CD14-positive monocyte (primary cell): ENCODE results near the gene ASF1B. TPM values are rescaled to one million over a fixed set of nuclear protein-coding genes. Genes with fewer than 3 reads are reported as not detected.
A peak's percentile ranks its signal among the peaks of the same experiment; 100 is the strongest.

Experiments used
- DNase-seq, 3 donors: peaks; one replicate each; pipeline ENCODE4 v3.0.0-alpha.2; 2011 to 2022
- H2AFZ ChIP-seq: 2 replicates; pipeline ENCODE4 v1.6.0; 2012; ENCODE audit warnings: mild to moderate bottlenecking, low read depth, low read length, inconsistent platforms; ENCODE audit not compliant: insufficient read depth, poor library complexity, severe bottlenecking
- H3K27ac ChIP-seq, 2 donors: 1 replicate in 1 of 2; 2 replicates in 1 of 2; pipeline ENCODE4 v1.5.1; 2012 to 2013; ENCODE audit warnings: low read length in 2 of 2, control low read depth in 1 of 2, inconsistent platforms in 1 of 2, low read depth in 1 of 2, mild to moderate bottlenecking in 1 of 2
- H3K27me3 ChIP-seq, 2 donors: one replicate each; pipeline versions ENCODE4 v1.6.0 to v1.6.1; 2011 to 2013; ENCODE audit warnings: low read length in 2 of 2; ENCODE audit not compliant: control insufficient read depth in 2 of 2, insufficient read depth in 2 of 2
- H3K36me3 ChIP-seq, 2 donors: replicated peaks in 1 of 2; 1 replicate in 1 of 2; 2 replicates in 1 of 2; pipeline versions ENCODE4 v1.5.1 to v1.6.1; 2012 to 2013; ENCODE audit warnings: low read length in 2 of 2, control low read depth in 1 of 2, inconsistent platforms in 1 of 2, mild to moderate bottlenecking in 1 of 2; ENCODE audit not compliant: insufficient read depth in 2 of 2, control insufficient read depth in 1 of 2
- H3K4me1 ChIP-seq, 2 donors: 1 replicate in 1 of 2; 2 replicates in 1 of 2; pipeline versions ENCODE4 v1.5.1 to v1.6.1; 2012 to 2013; ENCODE audit warnings: low read length in 2 of 2, control low read depth in 1 of 2, inconsistent platforms in 1 of 2, mild to moderate bottlenecking in 1 of 2, moderate library complexity in 1 of 2; ENCODE audit not compliant: insufficient read depth in 2 of 2, control insufficient read depth in 1 of 2
- H3K4me2 ChIP-seq: replicated peaks from 2 replicates; pipeline ENCODE3; 2012; ENCODE audit warnings: low read length, moderate library complexity, mild to moderate bottlenecking; ENCODE audit not compliant: poor library complexity, severe bottlenecking; ENCODE audit errors: extremely low read depth
- H3K4me3 ChIP-seq, 3 experiments: fragments of 200-600 bp in 1 of 3; sonication (generic) in 1 of 3; replicated peaks in 1 of 3; 1 replicate in 2 of 3; 2 replicates in 1 of 3; pipeline ENCODE4 v1.5.1; 2011 to 2013; ENCODE audit warnings: low read length in 3 of 3, mild to moderate bottlenecking in 3 of 3, control low read depth in 2 of 3, low read depth in 2 of 3, inconsistent platforms in 1 of 3, moderate library complexity in 1 of 3
- H3K79me2 ChIP-seq: 2 replicates; pipeline ENCODE4 v1.6.0; 2012; ENCODE audit warnings: mild to moderate bottlenecking, control low read depth, inconsistent platforms, low read length, moderate library complexity; ENCODE audit not compliant: insufficient read depth
- H3K9ac ChIP-seq: 2 replicates; pipeline ENCODE4 v1.6.0; 2017; ENCODE audit warnings: low read length, mild to moderate bottlenecking; ENCODE audit not compliant: insufficient read depth, poor library complexity, severe bottlenecking
- H3K9me3 ChIP-seq, 2 donors: replicated peaks in 1 of 2; 1 replicate in 1 of 2; 2 replicates in 1 of 2; pipeline versions ENCODE4 v1.5.1 to v1.6.1; 2012 to 2013; ENCODE audit warnings: low read length in 2 of 2, control low read depth in 1 of 2; ENCODE audit not compliant: control insufficient read depth in 1 of 2, insufficient read depth in 1 of 2
- H4K20me1 ChIP-seq: 2 replicates; pipeline ENCODE4 v1.6.0; 2012; ENCODE audit warnings: mild to moderate bottlenecking, low read length, control low read depth, moderate library complexity; ENCODE audit not compliant: insufficient read depth
- H3K27ac Mint-ChIP-seq, 7 donors: one replicate each; pipeline ENCODE4 v1.8.0; 2020; ENCODE audit warnings: mild to moderate bottlenecking in 7 of 7, mixed read lengths in 7 of 7, moderate library complexity in 6 of 7, inconsistent platforms in 2 of 7
- H3K27me3 Mint-ChIP-seq, 3 donors: one replicate each; pipeline ENCODE4 v1.8.0; 2021 to 2022; ENCODE audit warnings: low read depth in 3 of 3, mild to moderate bottlenecking in 3 of 3, mixed read lengths in 3 of 3, moderate library complexity in 3 of 3, inconsistent platforms in 1 of 3
- H3K36me3 Mint-ChIP-seq, 2 donors: one replicate each; pipeline ENCODE4 v1.8.0; 2020; ENCODE audit warnings: mixed read lengths in 2 of 2, inconsistent platforms in 1 of 2, mild to moderate bottlenecking in 1 of 2
- H3K4me1 Mint-ChIP-seq: one replicate; pipeline ENCODE4 v1.8.0; 2020; ENCODE audit warnings: mild to moderate bottlenecking, mixed read lengths
- H3K4me3 Mint-ChIP-seq, 2 donors: one replicate each; pipeline ENCODE4 v1.8.0; 2020; ENCODE audit warnings: mild to moderate bottlenecking in 2 of 2, mixed read lengths in 2 of 2, moderate library complexity in 1 of 2
- H3K9me3 Mint-ChIP-seq, 7 donors: one replicate each; pipeline ENCODE4 v1.8.0; 2020 to 2022; ENCODE audit warnings: mixed read lengths in 7 of 7, mild to moderate bottlenecking in 6 of 7, moderate library complexity in 6 of 7, inconsistent platforms in 2 of 7
- CTCF ChIP-seq: fragments of 200-600 bp; IDR thresholded peaks from one replicate; pipeline ENCODE4 v1.8.0; 2022; ENCODE audit warnings: antibody characterized with exemption, mild to moderate bottlenecking
- WGBS: methylation state at CpG from one replicate; pipeline ENCODE4 v1.1.5; 2013; ENCODE audit warnings: missing lambda C conversion rate; ENCODE audit not compliant: insufficient coverage; 5-methylcytosine and 5-hydroxymethylcytosine counted together
- intact Hi-C, 2 donors: fragments of 100-400 bp; cut with micrococcal nuclease; formaldehyde crosslinking; loops; one replicate each; pipeline versions ENCODE4 v1.15.0 to v1.15.1; 2023
- polyA plus RNA-seq, 3 donors: library from polyadenylated mRNA; depleted of rRNA in 1 of 3; unstranded in 2 of 3; stranded (reverse) in 1 of 3; fragments of 300-500 nt in 2 of 3; fragments of >200 nt in 1 of 3; fragmentation: Illumina TruSeq in 2 of 3; gene quantifications; 1 replicate in 2 of 3; 2 replicates in 1 of 3; pipeline ENCODE4 v1.2.3, GENCODE V29; 2012 to 2021

The ASF1B gene
- polyA plus RNA-seq, 3 donors: 6.3 to 13.4 (median 9.2) TPM

- H3K9ac ChIP-seq: peak overlapping the region; percentile 13
- TF ChIP-seq CTCF: no peak
- peaks cover 70% of the 10 kb centered on the region for H4K20me1 ChIP-seq
- Mint-ChIP-seq H3K9me3 (peaks cover 0 to 1% (median 0%) of the 10 kb centered on the region in 7 donors), H3K4me1 (peaks cover 64% of the 10 kb centered on the region), H3K4me3 (peak overlapping the region; percentile 20 to 87), H3K36me3 (peaks cover 9 to 24% of the 10 kb centered on the region in 2 donors), H3K27me3 (peaks cover 0 to 5% (median 1%) of the 10 kb centered on the region in 3 donors), H3K27ac (peak overlapping the region in 6 of 7 donors; percentile 60 to 92 (median 82))
- peaks cover 30 to 36% of the 10 kb centered on the region in 2 donors for H3K4me1 ChIP-seq
- peaks cover 0 to 13% of the 10 kb centered on the region in 2 donors for H3K36me3 ChIP-seq
- intact Hi-C loops: loop anchor here in 1 of 2 donors (5.0 to 10.0 kb wide), 2 partner anchors 138 to 256 kb away; no protein-coding TSS in a partner anchor
- H3K4me2 ChIP-seq: peak overlapping the region; percentile 71
- peak overlapping the region; percentile 78 for H2AFZ ChIP-seq
- peaks cover 64% of the 10 kb centered on the region for H3K79me2 ChIP-seq
- 31% methylated on average over 2 of the region's 13 CpGs for WGBS
- H3K27ac ChIP-seq: peak overlapping the region; percentile 25 to 68
- H3K4me3 ChIP-seq: peak overlapping the region in 1 of 3 experiments; percentile 68
- no peaks in the 10 kb centered on the region for H3K9me3 ChIP-seq
- H3K27me3 ChIP-seq: no peaks in the 10 kb centered on the region
- DNase-seq: no peak
Measured at GRCh38 chr19:14148751-14149410, 12.5 kb upstream of the ASF1B start.

- Mint-ChIP-seq H3K4me1 (peaks cover 60% of the 10 kb centered on the region), H3K9me3 (peaks cover 0 to 1% (median 0%) of the 10 kb centered on the region in 7 donors), H3K4me3 (peak overlapping the region; percentile 17 to 83), H3K27me3 (peaks cover 0 to 5% (median 1%) of the 10 kb centered on the region in 3 donors), H3K36me3 (peaks cover 7 to 23% of the 10 kb centered on the region in 2 donors), H3K27ac (peak overlapping the region in 5 of 7 donors; percentile 31 to 83 (median 72))
- TF ChIP-seq CTCF: peak; percentile 89
- Histone ChIP-seq H3K4me2 (peak overlapping the region; percentile 49), H3K4me1 (peaks cover 30 to 36% of the 10 kb centered on the region in 2 donors), H3K27me3 (no peaks in the 10 kb centered on the region), H2AFZ (peak overlapping the region; percentile 41), H3K27ac (no peak overlapping the region), H3K36me3 (peaks cover 0 to 13% of the 10 kb centered on the region in 2 donors), H3K79me2 (peaks cover 72% of the 10 kb centered on the region), H3K9ac (peak overlapping the region; percentile 13), H3K4me3 (peak overlapping the region in 1 of 3 experiments; percentile 68), H4K20me1 (peaks cover 73% of the 10 kb centered on the region), H3K9me3 (no peaks in the 10 kb centered on the region)
- peak; percentile 45 to 64 (median 58) for DNase-seq
- WGBS: 28% methylated on average over 15 of the region's 20 CpGs
- intact Hi-C loops: loop anchor here in 1 of 2 donors (5.0 to 10.0 kb wide), 2 partner anchors 139 to 257 kb away; no protein-coding TSS in a partner anchor
Measured at GRCh38 chr19:14147797-14148605, 11.6 kb upstream of the ASF1B start.
